ENCODE measurements around the gene NOL6. TPM values are rescaled to one million over a fixed set of nuclear protein-coding genes. Genes with fewer than 3 reads are reported as not detected.

The NOL6 gene
- total and polyA plus RNA-seq, 2 of the 8 experiments (the other 6 are each of a cell fraction or from before 2014, with no cell fraction given): 44.0 to 55.0 TPM

GRCh38 chr9:33443464-33444154, 30.1 kb downstream of the NOL6 start:
- WGBS, 2 experiments (ENCODE audit: extremely low coverage in 1 of 2, insufficient coverage in 1 of 2, insufficient read length in 1 of 2, insufficient replicate concordance in 2 of 2, low coverage in 1 of 2, low lambda C conversion rate in 2 of 2, missing lambda C conversion rate in 1 of 2): 78% methylated on average over 9 of the region's 10 CpGs; no CpG with 5 or more reads in 1 of the 2 experiments
- TF ChIP-seq E2F6 (IDR thresholded peaks at IDR 0.05) (0 out of 2 replicates have a peak, but pooled peaks have one; percentile 0), TEAD4 (IDR thresholded peaks at IDR 0.05; ENCODE audit: low read depth, low read length) (0 out of 2 replicates have a peak, but pooled peaks have one; percentile 47), RXRA (IDR thresholded peaks at IDR 0.05; ENCODE audit: insufficient read depth, low read depth, low read length) (no peak), CBX5 (IDR thresholded peaks at IDR 0.05; ENCODE audit: low read depth, low read length) (no peak), SRF (IDR thresholded peaks at IDR 0.05; ENCODE audit: low read depth, low read length) (no peak), TAF1 (IDR thresholded peaks at IDR 0.05; ENCODE audit: low read depth, low read length) (no peak)
- Histone ChIP-seq H3K79me2 (ENCODE audit: control insufficient read depth in 1 of 2, insufficient read depth in 2 of 2, low read length in 2 of 2) (no peaks in the 10 kb centered on the region), H3K4ac (replicated peaks; ENCODE audit: insufficient read length, low read depth, low read length) (no peak overlapping the region), H3K56ac (replicated peaks; ENCODE audit: insufficient read length, low read depth, low read length) (no peak overlapping the region), H3K14ac (ENCODE audit: insufficient read length) (no peak overlapping the region), H3K9me3 (ENCODE audit: insufficient read depth in 2 of 2, low read depth in 1 of 2, low read length in 1 of 2) (no peaks in the 10 kb centered on the region), H3K18ac (ENCODE audit: extremely low read depth, low read length) (peak overlapping the region; percentile 48), H3K9ac (replicated peaks in 1 of 4; ENCODE audit: extremely low read depth in 1 of 4, low read depth in 3 of 4, low read length in 3 of 4) (no peak overlapping the region), H2BK20ac (ENCODE audit: low read length) (peak overlapping the region; percentile 48; the same call in 1 of the 2 replicates), H2BK12ac (ENCODE audit: low read depth, low read length) (no peak overlapping the region), H3K4me3 (ENCODE audit: extremely low read depth in 1 of 4, insufficient read depth in 2 of 4, low read depth in 3 of 4, low read length in 4 of 4) (no peak overlapping the region), H3K27ac (ENCODE audit: low read depth, low read length) (no peak overlapping the region), H3K36me3 (ENCODE audit: control insufficient read depth in 2 of 4, insufficient read depth in 4 of 4, low read length in 3 of 4) (no peaks in the 10 kb centered on the region), H2BK5ac (ENCODE audit: low read depth, low read length) (no peak overlapping the region), H4K20me1 (replicated peaks in 1 of 2; ENCODE audit: control insufficient read depth in 1 of 2, insufficient read depth in 2 of 2, low read length in 2 of 2) (no peaks in the 10 kb centered on the region), H3K4me2 (ENCODE audit: insufficient read depth in 1 of 2, low read depth in 2 of 2, low read length in 2 of 2) (peak overlapping the region in 1 of 2 experiments; percentile 1; a peak in 1 of 4 replicates), H3K4me1 (replicated peaks in 1 of 4; ENCODE audit: control insufficient read depth in 3 of 4, insufficient read depth in 4 of 4, low read length in 3 of 4) (peaks cover 0 to 33% (median 19%) of the 10 kb centered on the region in 4 experiments; a peak in 5 of 7 replicates), H3K79me1 (ENCODE audit: low read depth, low read length) (no peaks in the 10 kb centered on the region), H4K91ac (replicated peaks; ENCODE audit: insufficient read length, low read length) (no peak overlapping the region), H2BK15ac (ENCODE audit: low read length) (peak overlapping the region; percentile 72; the same call in 1 of the 2 replicates), H3K23me2 (ENCODE audit: low read depth, low read length) (peaks cover 10% of the 10 kb centered on the region; the same call in 1 of the 2 replicates), H2BK120ac (replicated peaks; ENCODE audit: low read depth, low read length) (no peak overlapping the region), H2AK5ac (ENCODE audit: low read depth, low read length) (no peak overlapping the region), H3K27me3 (replicated peaks in 1 of 4; ENCODE audit: control insufficient read depth in 3 of 4, extremely low read depth in 1 of 4, insufficient read depth in 3 of 4, low read length in 3 of 4) (peaks cover 0 to 21% (median 12%) of the 10 kb centered on the region in 4 experiments; a peak in 5 of 7 replicates), H2AFZ (ENCODE audit: low read length) (no peak overlapping the region), H4K8ac (ENCODE audit: extremely low read depth, insufficient read depth, low read length) (no peak overlapping the region; the same call in 1 of the 2 replicates), H4K5ac (ENCODE audit: insufficient read length, low read depth, low read length) (no peak overlapping the region), H3K23ac (ENCODE audit: insufficient read length) (no peak overlapping the region)
- ChIA-PET POLR2A (ENCODE audit: partially characterized antibody) (interaction anchor here (0.8 to 2.7 kb wide), 4 partner anchors 9 to 14 kb away, joined by 3 to 8 read pairs (median 4); no protein-coding TSS in a partner anchor), CTCF (ENCODE audit: partially characterized antibody) (interaction anchor here (1.2 to 21.6 kb wide), 6 partner anchors 9 to 81 kb away, joined by 3 to 358 read pairs (median 33); partner anchors contain the start of genes ANKRD18B and NOL6)
- DNase-seq (ENCODE audit: low read depth in 1 of 2, low spot score in 2 of 2): no peak
- FAIRE-seq: no peak
